WTC11 (cell line): ENCODE measurements around the gene LDLRAD4. TPM values are rescaled to one million over a fixed set of nuclear protein-coding genes. Genes with fewer than 3 reads are reported as not detected.
A peak's percentile ranks its signal among the peaks of the same experiment; 100 is the strongest.

Source experiments
- ATAC-seq: fragments of 200-7000 bp; cut with Tn5 transposase; 2 replicates; pipeline ENCODE4 v1.10.0; 2021; ENCODE audit warnings: mild to moderate bottlenecking, moderate library complexity
- CTCF ChIA-PET: fragments of 300-600 bp; sonication (Branson Sonifier 250); formaldehyde crosslinking; loops from one replicate; lab custom pipeline; 2021; ENCODE audit warnings: antibody characterized with exemption; lab: Charles Lee
- POLR2A ChIA-PET: fragments of 350-600 bp; sonication (Branson Sonifier 250); formaldehyde crosslinking; loops from one replicate; lab custom pipeline; 2021; ENCODE audit warnings: antibody characterized with exemption; lab: Charles Lee
- DNase-seq: peaks from one replicate; pipeline ENCODE4 v3.0.0; 2021; ENCODE audit warnings: low spot score
- H3K27ac Mint-ChIP-seq: 2 replicates; pipeline ENCODE4 v1.8.0; 2021; ENCODE audit warnings: mixed read lengths
- H3K27me3 Mint-ChIP-seq: 2 replicates; pipeline ENCODE4 v1.8.0; 2021; ENCODE audit warnings: low read depth, mild to moderate bottlenecking, moderate library complexity, mixed read lengths
- H3K36me3 Mint-ChIP-seq: 2 replicates; pipeline ENCODE4 v1.8.0; 2021; ENCODE audit warnings: mixed read lengths
- H3K4me1 Mint-ChIP-seq: 2 replicates; pipeline ENCODE4 v1.8.0; 2022; ENCODE audit warnings: mixed read lengths
- H3K4me3 Mint-ChIP-seq: 2 replicates; pipeline ENCODE4 v1.8.0; 2021; ENCODE audit warnings: mild to moderate bottlenecking, moderate library complexity, mixed read lengths
- H3K9me3 Mint-ChIP-seq: 2 replicates; pipeline ENCODE4 v1.8.0; 2021; ENCODE audit warnings: mixed read lengths
- ATF1 ChIP-seq: sonication (generic); formaldehyde crosslinking; IDR thresholded peaks from 2 replicates; pipeline ENCODE4 v1.8.1; 2023; ENCODE audit warnings: mild to moderate bottlenecking, moderate library complexity, missing genetic modification reagents
- FOXK1 ChIP-seq: sonication (generic); formaldehyde crosslinking; IDR thresholded peaks from 2 replicates; pipeline ENCODE4 v1.8.0; 2022; ENCODE audit warnings: mild to moderate bottlenecking, moderate library complexity, missing genetic modification reagents
- GTF2I ChIP-seq: fragments of 250-450 bp; sonication (Bioruptor Pico); conservative IDR thresholded peaks from 2 replicates; pipeline ENCODE4 v1.4.0; 2021; ENCODE audit warnings: mild to moderate bottlenecking
- NFYB ChIP-seq: sonication (generic); formaldehyde crosslinking; conservative IDR thresholded peaks from 2 replicates; pipeline ENCODE4 v1.8.0; 2022; ENCODE audit warnings: low read depth, missing genetic modification reagents
- SMAD3 ChIP-seq: sonication (generic); formaldehyde crosslinking; IDR thresholded peaks from 2 replicates; pipeline ENCODE4 v1.8.0; 2022; ENCODE audit warnings: missing genetic modification reagents, mild to moderate bottlenecking, borderline replicate concordance
- SOX15 ChIP-seq: fragments of 250-450 bp; sonication (Bioruptor Pico); IDR thresholded peaks from 2 replicates; pipeline ENCODE4 v1.9.0; 2021; ENCODE audit warnings: mild to moderate bottlenecking
- TEAD4 ChIP-seq: sonication (generic); formaldehyde crosslinking; IDR thresholded peaks from 2 replicates; pipeline ENCODE4 v1.8.0; 2022; ENCODE audit warnings: mild to moderate bottlenecking, missing genetic modification reagents
- ZNF396 ChIP-seq: fragments of 250-450 bp; sonication (Bioruptor Pico); IDR thresholded peaks from 2 replicates; pipeline ENCODE4 v1.8.0; 2021; ENCODE audit warnings: mild to moderate bottlenecking, moderate library complexity, borderline replicate concordance
- total RNA-seq: library from RNA; stranded (reverse); gene quantifications from 3 replicates; pipeline ENCODE4 v1.2.3, GENCODE V29; 2021
- TF ChIP-seq, protein P1 (sequence below): sonication (generic); formaldehyde crosslinking; IDR thresholded peaks from 2 replicates; pipeline ENCODE4 v1.8.1; 2023; ENCODE audit warnings: mild to moderate bottlenecking, missing genetic modification reagents
- TF ChIP-seq, protein P2 (sequence below): sonication (generic); formaldehyde crosslinking; IDR thresholded peaks from 2 replicates; pipeline ENCODE4 v1.8.1; 2022; ENCODE audit warnings: low read depth, missing genetic modification reagents, borderline replicate concordance
- TF ChIP-seq, protein P3 (sequence below): sonication (generic); formaldehyde crosslinking; IDR thresholded peaks from 2 replicates; pipeline ENCODE4 v1.8.0; 2022; ENCODE audit warnings: mild to moderate bottlenecking, missing genetic modification reagents
- TF ChIP-seq, protein P4 (sequence below): sonication (generic); formaldehyde crosslinking; IDR thresholded peaks from 2 replicates; pipeline ENCODE4 v1.8.0; 2023; ENCODE audit warnings: missing genetic modification reagents
- TF ChIP-seq, protein P5 (sequence below): sonication (generic); formaldehyde crosslinking; IDR thresholded peaks from 2 replicates; pipeline ENCODE4 v1.8.0; 2022; ENCODE audit warnings: mild to moderate bottlenecking, missing genetic modification reagents
- TF ChIP-seq, protein P6 (sequence below): sonication (generic); formaldehyde crosslinking; IDR thresholded peaks from 2 replicates; pipeline ENCODE4 v1.8.1; 2022; ENCODE audit warnings: low read depth, mild to moderate bottlenecking, moderate library complexity, missing genetic modification reagents, borderline replicate concordance
- TF ChIP-seq, protein P7 (sequence below): fragments of 250-450 bp; sonication (Bioruptor Pico); IDR thresholded peaks from 2 replicates; pipeline ENCODE4 v1.9.0; 2021; ENCODE audit warnings: mild to moderate bottlenecking, borderline replicate concordance
- TF ChIP-seq, protein P8 (sequence below): sonication (generic); formaldehyde crosslinking; conservative IDR thresholded peaks from 2 replicates; pipeline ENCODE4 v1.8.1; 2023; ENCODE audit warnings: mild to moderate bottlenecking, low read depth, missing genetic modification reagents, moderate library complexity

The LDLRAD4 gene
- total RNA-seq, 1 experiment from 2014 or later: 6.2 TPM

DNA sequence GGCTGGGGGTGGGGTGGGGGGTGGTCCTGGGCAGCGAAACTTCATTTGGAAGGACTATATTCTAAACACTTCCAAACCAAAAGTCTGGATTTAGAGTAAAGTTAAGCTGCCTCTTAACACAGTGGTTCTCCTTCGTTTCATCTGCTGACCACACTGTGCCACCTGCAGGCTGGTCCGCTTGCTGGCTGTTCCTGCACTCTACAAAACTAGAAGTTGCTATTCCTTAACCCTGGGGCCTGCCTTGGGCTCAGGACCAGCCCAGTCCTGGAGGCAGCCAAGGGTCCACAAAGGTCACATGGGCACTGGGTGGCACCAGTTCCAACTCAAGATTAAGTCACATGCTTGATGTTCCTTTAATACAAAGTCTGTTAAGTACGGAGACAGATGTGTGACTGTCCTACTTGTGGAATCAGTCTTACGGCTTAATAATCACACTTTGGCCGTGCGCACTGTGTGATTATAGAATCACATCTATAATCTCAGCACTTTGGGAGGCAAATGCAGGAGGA is 312.4 kb downstream of the LDLRAD4 start:
- Mint-ChIP-seq H3K27me3 (no peaks in the 10 kb centered on the region), H3K27ac (no peak overlapping the region), H3K4me1 (peaks cover 6% of the 10 kb centered on the region; the same call in 1 of the 2 replicates), H3K4me3 (no peak overlapping the region), H3K36me3 (no peaks in the 10 kb centered on the region), H3K9me3 (no peaks in the 10 kb centered on the region)
- peak; percentile 49 for DNase-seq
- POLR2A ChIA-PET: no interaction called here
- CTCF ChIA-PET: interaction anchor here (0.6 to 3.5 kb wide), 13 partner anchors 9 to 418 kb away, joined by 3 to 23 read pairs (median 3); no protein-coding TSS in a partner anchor
- TF ChIP-seq, protein P1, sequence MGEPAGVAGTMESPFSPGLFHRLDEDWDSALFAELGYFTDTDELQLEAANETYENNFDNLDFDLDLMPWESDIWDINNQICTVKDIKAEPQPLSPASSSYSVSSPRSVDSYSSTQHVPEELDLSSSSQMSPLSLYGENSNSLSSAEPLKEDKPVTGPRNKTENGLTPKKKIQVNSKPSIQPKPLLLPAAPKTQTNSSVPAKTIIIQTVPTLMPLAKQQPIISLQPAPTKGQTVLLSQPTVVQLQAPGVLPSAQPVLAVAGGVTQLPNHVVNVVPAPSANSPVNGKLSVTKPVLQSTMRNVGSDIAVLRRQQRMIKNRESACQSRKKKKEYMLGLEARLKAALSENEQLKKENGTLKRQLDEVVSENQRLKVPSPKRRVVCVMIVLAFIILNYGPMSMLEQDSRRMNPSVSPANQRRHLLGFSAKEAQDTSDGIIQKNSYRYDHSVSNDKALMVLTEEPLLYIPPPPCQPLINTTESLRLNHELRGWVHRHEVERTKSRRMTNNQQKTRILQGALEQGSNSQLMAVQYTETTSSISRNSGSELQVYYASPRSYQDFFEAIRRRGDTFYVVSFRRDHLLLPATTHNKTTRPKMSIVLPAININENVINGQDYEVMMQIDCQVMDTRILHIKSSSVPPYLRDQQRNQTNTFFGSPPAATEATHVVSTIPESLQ: no peak
- TF ChIP-seq ZNF396 (CRISPR knock-in tag): no peak
- no peak for TF ChIP-seq SOX15 (CRISPR knock-in tag)
- TF ChIP-seq NFYB (CRISPR knock-in tag): no peak
- TF ChIP-seq, protein P2, sequence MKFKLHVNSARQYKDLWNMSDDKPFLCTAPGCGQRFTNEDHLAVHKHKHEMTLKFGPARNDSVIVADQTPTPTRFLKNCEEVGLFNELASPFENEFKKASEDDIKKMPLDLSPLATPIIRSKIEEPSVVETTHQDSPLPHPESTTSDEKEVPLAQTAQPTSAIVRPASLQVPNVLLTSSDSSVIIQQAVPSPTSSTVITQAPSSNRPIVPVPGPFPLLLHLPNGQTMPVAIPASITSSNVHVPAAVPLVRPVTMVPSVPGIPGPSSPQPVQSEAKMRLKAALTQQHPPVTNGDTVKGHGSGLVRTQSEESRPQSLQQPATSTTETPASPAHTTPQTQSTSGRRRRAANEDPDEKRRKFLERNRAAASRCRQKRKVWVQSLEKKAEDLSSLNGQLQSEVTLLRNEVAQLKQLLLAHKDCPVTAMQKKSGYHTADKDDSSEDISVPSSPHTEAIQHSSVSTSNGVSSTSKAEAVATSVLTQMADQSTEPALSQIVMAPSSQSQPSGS (CRISPR knock-in tag): no peak
- TF ChIP-seq, protein P3, sequence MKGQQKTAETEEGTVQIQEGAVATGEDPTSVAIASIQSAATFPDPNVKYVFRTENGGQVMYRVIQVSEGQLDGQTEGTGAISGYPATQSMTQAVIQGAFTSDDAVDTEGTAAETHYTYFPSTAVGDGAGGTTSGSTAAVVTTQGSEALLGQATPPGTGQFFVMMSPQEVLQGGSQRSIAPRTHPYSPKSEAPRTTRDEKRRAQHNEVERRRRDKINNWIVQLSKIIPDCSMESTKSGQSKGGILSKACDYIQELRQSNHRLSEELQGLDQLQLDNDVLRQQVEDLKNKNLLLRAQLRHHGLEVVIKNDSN (CRISPR knock-in tag): no peak
- TF ChIP-seq FOXK1 (CRISPR knock-in tag): no peak
- no peak for TF ChIP-seq ATF1
- TF ChIP-seq SMAD3 (CRISPR knock-in tag): no peak
- TF ChIP-seq, protein P4, sequence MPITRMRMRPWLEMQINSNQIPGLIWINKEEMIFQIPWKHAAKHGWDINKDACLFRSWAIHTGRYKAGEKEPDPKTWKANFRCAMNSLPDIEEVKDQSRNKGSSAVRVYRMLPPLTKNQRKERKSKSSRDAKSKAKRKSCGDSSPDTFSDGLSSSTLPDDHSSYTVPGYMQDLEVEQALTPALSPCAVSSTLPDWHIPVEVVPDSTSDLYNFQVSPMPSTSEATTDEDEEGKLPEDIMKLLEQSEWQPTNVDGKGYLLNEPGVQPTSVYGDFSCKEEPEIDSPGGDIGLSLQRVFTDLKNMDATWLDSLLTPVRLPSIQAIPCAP (CRISPR knock-in tag): no peak
- ATAC-seq: peak; percentile 81

DNA sequence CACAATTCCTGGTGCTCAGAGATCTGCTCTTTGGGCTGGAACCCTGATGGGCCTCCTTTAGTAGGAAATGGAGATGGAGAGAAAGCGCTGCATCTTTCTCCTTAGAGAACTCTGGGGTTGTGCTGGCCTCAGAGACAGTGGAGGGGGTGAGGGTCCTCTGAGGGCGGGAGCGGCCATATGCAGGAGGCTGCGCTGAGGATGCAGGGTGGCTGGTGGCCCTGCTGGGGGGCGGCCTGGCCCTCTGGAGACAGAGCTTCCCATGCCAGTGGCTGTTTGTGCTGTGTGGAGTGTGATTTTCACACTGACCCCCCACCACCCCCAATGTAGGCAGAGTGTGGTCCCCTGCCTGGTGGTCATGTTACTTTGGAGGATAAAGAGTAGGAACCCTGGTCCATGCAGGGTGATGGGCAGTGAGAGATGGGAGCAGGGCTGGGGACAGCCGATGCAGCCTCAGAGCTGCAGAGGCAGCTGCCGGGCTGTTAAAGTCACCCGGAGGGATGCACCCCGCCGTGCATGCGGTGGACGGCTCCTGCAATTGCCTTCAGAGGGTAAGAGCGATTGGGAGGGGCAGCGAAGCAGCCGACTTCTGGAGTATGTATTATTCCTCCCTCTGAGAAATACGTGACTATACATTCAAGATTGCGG is 313.2 kb downstream of the LDLRAD4 start:
- Mint-ChIP-seq H3K4me1 (peaks cover 6% of the 10 kb centered on the region; the same call in 1 of the 2 replicates), H3K27me3 (no peaks in the 10 kb centered on the region), H3K4me3 (no peak overlapping the region), H3K9me3 (no peaks in the 10 kb centered on the region), H3K36me3 (no peaks in the 10 kb centered on the region), H3K27ac (no peak overlapping the region)
- POLR2A ChIA-PET: no interaction called here
- ATAC-seq (no peak), DNase-seq (no peak)
- CTCF ChIA-PET: interaction anchor here (1.3 to 3.5 kb wide), 2 partner anchors 13 to 316 kb away, joined by 3 to 23 read pairs; no protein-coding TSS in a partner anchor
- TF ChIP-seq, protein P5, sequence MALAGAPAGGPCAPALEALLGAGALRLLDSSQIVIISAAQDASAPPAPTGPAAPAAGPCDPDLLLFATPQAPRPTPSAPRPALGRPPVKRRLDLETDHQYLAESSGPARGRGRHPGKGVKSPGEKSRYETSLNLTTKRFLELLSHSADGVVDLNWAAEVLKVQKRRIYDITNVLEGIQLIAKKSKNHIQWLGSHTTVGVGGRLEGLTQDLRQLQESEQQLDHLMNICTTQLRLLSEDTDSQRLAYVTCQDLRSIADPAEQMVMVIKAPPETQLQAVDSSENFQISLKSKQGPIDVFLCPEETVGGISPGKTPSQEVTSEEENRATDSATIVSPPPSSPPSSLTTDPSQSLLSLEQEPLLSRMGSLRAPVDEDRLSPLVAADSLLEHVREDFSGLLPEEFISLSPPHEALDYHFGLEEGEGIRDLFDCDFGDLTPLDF: no peak
- TF ChIP-seq GTF2I (CRISPR knock-in tag): no peak
- TF ChIP-seq, protein P6, sequence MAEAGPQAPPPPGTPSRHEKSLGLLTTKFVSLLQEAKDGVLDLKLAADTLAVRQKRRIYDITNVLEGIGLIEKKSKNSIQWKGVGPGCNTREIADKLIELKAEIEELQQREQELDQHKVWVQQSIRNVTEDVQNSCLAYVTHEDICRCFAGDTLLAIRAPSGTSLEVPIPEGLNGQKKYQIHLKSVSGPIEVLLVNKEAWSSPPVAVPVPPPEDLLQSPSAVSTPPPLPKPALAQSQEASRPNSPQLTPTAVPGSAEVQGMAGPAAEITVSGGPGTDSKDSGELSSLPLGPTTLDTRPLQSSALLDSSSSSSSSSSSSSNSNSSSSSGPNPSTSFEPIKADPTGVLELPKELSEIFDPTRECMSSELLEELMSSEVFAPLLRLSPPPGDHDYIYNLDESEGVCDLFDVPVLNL: no peak
- TF ChIP-seq, protein P7, sequence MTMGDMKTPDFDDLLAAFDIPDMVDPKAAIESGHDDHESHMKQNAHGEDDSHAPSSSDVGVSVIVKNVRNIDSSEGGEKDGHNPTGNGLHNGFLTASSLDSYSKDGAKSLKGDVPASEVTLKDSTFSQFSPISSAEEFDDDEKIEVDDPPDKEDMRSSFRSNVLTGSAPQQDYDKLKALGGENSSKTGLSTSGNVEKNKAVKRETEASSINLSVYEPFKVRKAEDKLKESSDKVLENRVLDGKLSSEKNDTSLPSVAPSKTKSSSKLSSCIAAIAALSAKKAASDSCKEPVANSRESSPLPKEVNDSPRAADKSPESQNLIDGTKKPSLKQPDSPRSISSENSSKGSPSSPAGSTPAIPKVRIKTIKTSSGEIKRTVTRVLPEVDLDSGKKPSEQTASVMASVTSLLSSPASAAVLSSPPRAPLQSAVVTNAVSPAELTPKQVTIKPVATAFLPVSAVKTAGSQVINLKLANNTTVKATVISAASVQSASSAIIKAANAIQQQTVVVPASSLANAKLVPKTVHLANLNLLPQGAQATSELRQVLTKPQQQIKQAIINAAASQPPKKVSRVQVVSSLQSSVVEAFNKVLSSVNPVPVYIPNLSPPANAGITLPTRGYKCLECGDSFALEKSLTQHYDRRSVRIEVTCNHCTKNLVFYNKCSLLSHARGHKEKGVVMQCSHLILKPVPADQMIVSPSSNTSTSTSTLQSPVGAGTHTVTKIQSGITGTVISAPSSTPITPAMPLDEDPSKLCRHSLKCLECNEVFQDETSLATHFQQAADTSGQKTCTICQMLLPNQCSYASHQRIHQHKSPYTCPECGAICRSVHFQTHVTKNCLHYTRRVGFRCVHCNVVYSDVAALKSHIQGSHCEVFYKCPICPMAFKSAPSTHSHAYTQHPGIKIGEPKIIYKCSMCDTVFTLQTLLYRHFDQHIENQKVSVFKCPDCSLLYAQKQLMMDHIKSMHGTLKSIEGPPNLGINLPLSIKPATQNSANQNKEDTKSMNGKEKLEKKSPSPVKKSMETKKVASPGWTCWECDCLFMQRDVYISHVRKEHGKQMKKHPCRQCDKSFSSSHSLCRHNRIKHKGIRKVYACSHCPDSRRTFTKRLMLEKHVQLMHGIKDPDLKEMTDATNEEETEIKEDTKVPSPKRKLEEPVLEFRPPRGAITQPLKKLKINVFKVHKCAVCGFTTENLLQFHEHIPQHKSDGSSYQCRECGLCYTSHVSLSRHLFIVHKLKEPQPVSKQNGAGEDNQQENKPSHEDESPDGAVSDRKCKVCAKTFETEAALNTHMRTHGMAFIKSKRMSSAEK (CRISPR knock-in tag): no peak
- TF ChIP-seq, protein P8, sequence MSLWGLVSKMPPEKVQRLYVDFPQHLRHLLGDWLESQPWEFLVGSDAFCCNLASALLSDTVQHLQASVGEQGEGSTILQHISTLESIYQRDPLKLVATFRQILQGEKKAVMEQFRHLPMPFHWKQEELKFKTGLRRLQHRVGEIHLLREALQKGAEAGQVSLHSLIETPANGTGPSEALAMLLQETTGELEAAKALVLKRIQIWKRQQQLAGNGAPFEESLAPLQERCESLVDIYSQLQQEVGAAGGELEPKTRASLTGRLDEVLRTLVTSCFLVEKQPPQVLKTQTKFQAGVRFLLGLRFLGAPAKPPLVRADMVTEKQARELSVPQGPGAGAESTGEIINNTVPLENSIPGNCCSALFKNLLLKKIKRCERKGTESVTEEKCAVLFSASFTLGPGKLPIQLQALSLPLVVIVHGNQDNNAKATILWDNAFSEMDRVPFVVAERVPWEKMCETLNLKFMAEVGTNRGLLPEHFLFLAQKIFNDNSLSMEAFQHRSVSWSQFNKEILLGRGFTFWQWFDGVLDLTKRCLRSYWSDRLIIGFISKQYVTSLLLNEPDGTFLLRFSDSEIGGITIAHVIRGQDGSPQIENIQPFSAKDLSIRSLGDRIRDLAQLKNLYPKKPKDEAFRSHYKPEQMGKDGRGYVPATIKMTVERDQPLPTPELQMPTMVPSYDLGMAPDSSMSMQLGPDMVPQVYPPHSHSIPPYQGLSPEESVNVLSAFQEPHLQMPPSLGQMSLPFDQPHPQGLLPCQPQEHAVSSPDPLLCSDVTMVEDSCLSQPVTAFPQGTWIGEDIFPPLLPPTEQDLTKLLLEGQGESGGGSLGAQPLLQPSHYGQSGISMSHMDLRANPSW: no peak
- no peak for TF ChIP-seq TEAD4 (CRISPR knock-in tag)
